ENCODE data around the gene BRWD1. TPM values are rescaled to one million over a fixed set of nuclear protein-coding genes. Genes with fewer than 3 reads are reported as not detected.

The BRWD1 gene
- total RNA-seq, 1 donor from 2014 or later, result 39.0 TPM

GRCh38 chr21:39269620-39270019, 43.8 kb downstream of the BRWD1 start:
- H3K27ac ChIP-seq, result no peak overlapping the region
- H3K9me3 ChIP-seq, result no peaks in the 10 kb centered on the region
- intact Hi-C loops (cut with DNase I), result no loop called here
- ATAC-seq, result no peak
- H3K27me3 ChIP-seq (ENCODE audit: low read depth), result no peaks in the 10 kb centered on the region
- DNase-seq, result no peak
- H3K4me1 ChIP-seq, result no peaks in the 10 kb centered on the region
- no peak overlapping the region for H3K4me3 ChIP-seq
- no peak for TF ChIP-seq CTCF (IDR thresholded peaks at IDR 0.05)
- peaks cover 99% of the 10 kb centered on the region for H3K36me3 ChIP-seq

- no peaks in the 10 kb centered on the region for H3K4me1 ChIP-seq
- no peak for ATAC-seq
- DNase-seq, result no peak
- no peaks in the 10 kb centered on the region for H3K9me3 ChIP-seq
- no peak overlapping the region for H3K27ac ChIP-seq
- peaks cover 98% of the 10 kb centered on the region for H3K36me3 ChIP-seq
- no peaks in the 10 kb centered on the region for H3K27me3 ChIP-seq (ENCODE audit: low read depth)
- no peak for TF ChIP-seq CTCF (IDR thresholded peaks at IDR 0.05)
- intact Hi-C loops (cut with DNase I), result no loop called here
- H3K4me3 ChIP-seq, result no peak overlapping the region
These were observed 47.8 kb downstream of the BRWD1 start for GRCh38 chr21:39265603-39266002.

- ATAC-seq, result no peak
- no peak for TF ChIP-seq CTCF (IDR thresholded peaks at IDR 0.05)
- Histone ChIP-seq H3K9me3 (no peaks in the 10 kb centered on the region), H3K27ac (no peak overlapping the region), H3K27me3 (ENCODE audit: low read depth) (no peaks in the 10 kb centered on the region), H3K4me3 (no peak overlapping the region), H3K4me1 (no peaks in the 10 kb centered on the region), H3K36me3 (peaks cover 86% of the 10 kb centered on the region)
- intact Hi-C loops (cut with DNase I), result no loop called here
- no peak for DNase-seq
These were observed 50.1 kb downstream of the BRWD1 start for GRCh38 chr21:39263372-39263771.

- no peaks in the 10 kb centered on the region for H3K4me1 ChIP-seq
- intact Hi-C loops (cut with DNase I), result no loop called here
- no peak overlapping the region for H3K27ac ChIP-seq
- H3K4me3 ChIP-seq, result no peak overlapping the region
- H3K9me3 ChIP-seq, result no peaks in the 10 kb centered on the region
- H3K36me3 ChIP-seq, result peaks cover 85% of the 10 kb centered on the region
- DNase-seq (no peak), ATAC-seq (no peak)
- H3K27me3 ChIP-seq (ENCODE audit: low read depth), result no peaks in the 10 kb centered on the region
- TF ChIP-seq CTCF (IDR thresholded peaks at IDR 0.05), result no peak
These were observed 55.2 kb downstream of the BRWD1 start for GRCh38 chr21:39258207-39258606.

- DNase-seq (no peak), ATAC-seq (no peak)
- H3K36me3 ChIP-seq, result peaks cover 93% of the 10 kb centered on the region
- H3K27ac ChIP-seq, result no peak overlapping the region
- H3K27me3 ChIP-seq (ENCODE audit: low read depth), result no peaks in the 10 kb centered on the region
- H3K4me3 ChIP-seq, result no peak overlapping the region
- peaks cover 9% of the 10 kb centered on the region for H3K4me1 ChIP-seq
- intact Hi-C loops (cut with DNase I), result no loop called here
- H3K9me3 ChIP-seq, result no peaks in the 10 kb centered on the region
- TF ChIP-seq CTCF (IDR thresholded peaks at IDR 0.05), result no peak
These were observed 62.1 kb downstream of the BRWD1 start for GRCh38 chr21:39251326-39251725.

GRCh38 chr21:39238275-39238674, 75.2 kb downstream of the BRWD1 start:
- no peaks in the 10 kb centered on the region for H3K9me3 ChIP-seq
- no peak for DNase-seq
- no peaks in the 10 kb centered on the region for H3K27me3 ChIP-seq (ENCODE audit: low read depth)
- ATAC-seq, result no peak
- H3K4me3 ChIP-seq, result no peak overlapping the region
- no peak for TF ChIP-seq CTCF (IDR thresholded peaks at IDR 0.05)
- no peaks in the 10 kb centered on the region for H3K4me1 ChIP-seq
- intact Hi-C loops (cut with DNase I), result no loop called here
- no peak overlapping the region for H3K27ac ChIP-seq
- peaks cover 78% of the 10 kb centered on the region for H3K36me3 ChIP-seq
